GM12878 (cell line): ENCODE data around the gene PRTFDC1. TPM values are rescaled to one million over a fixed set of nuclear protein-coding genes. Genes with fewer than 3 reads are reported as not detected.
A peak's percentile ranks its signal among the peaks of the same experiment; 100 is the strongest.

ENCODE experiments used
- ATAC-seq: fragments of 200-7000 bp; cut with Tn5 transposase; 3 replicates; pipeline ENCODE4 v1.9.1; 2020; ENCODE audit warnings: mild to moderate bottlenecking, moderate library complexity
- BruUV-seq: library from RNA; stranded (reverse); fragments of 400-500 nt; replicated peaks from 2 replicates; lab custom pipeline; 2021; lab: Mats Ljungman, UMichigan
- CTCF ChIA-PET: fragments of 300-600 bp; sonication (Branson Sonifier 250); formaldehyde crosslinking; extraction: SDS; loops from one replicate; lab custom pipeline; 2021; ENCODE audit warnings: inconsistent platforms; lab: Yijun Ruan, JAX
- POLR2A ChIA-PET: fragments of 350-600 bp; formaldehyde crosslinking; extraction: SDS; loops from one replicate; lab custom pipeline; 2021; ENCODE audit warnings: inconsistent platforms; lab: Charles Lee
- RAD21 ChIA-PET: fragments of 300-600 bp; sonication (Branson Sonifier 250); formaldehyde crosslinking; loops from one replicate; lab custom pipeline; 2023; ENCODE audit warnings: antibody characterized with exemption; ENCODE audit not compliant: unreplicated experiment; lab: Charles Lee
- SMC1A ChIA-PET: fragments of 300-600 bp; sonication (Branson Sonifier 250); formaldehyde crosslinking; loops from one replicate; lab custom pipeline; 2023; ENCODE audit not compliant: unreplicated experiment, uncharacterized antibody; lab: Charles Lee
- DNase-seq: peaks from one replicate; pipeline ENCODE4 v3.0.0-alpha.2; 2011; ENCODE audit warnings: low read depth, low spot score
- FAIRE-seq: peaks from 3 replicates; lab custom pipeline; 2011; peaks lifted over from hg19 to GRCh38; lab: Jason Lieb, UNC
- H2AFZ ChIP-seq: 2 replicates; pipeline ENCODE4 v1.6.0; 2011; ENCODE audit warnings: low read depth, low read length, control low read depth; ENCODE audit not compliant: control insufficient read depth
- H3K27ac ChIP-seq: 2 replicates; pipeline ENCODE4 v1.5.1; 2011; ENCODE audit warnings: control low read depth; ENCODE audit not compliant: control insufficient read depth, insufficient read depth
- H3K27me3 ChIP-seq, 2 experiments: replicated peaks in 1 of 2; 2 replicates each; pipeline versions ENCODE4 v1.6.0 to v1.6.1; 2011; ENCODE audit warnings: low read length in 1 of 2; ENCODE audit not compliant: control insufficient read depth in 2 of 2, insufficient read depth in 2 of 2
- H3K36me3 ChIP-seq, 2 experiments: 2 replicates each; pipeline ENCODE4 v1.5.1; 2011; ENCODE audit warnings: low read length in 1 of 2; ENCODE audit not compliant: control insufficient read depth in 2 of 2, insufficient read depth in 2 of 2
- H3K4me1 ChIP-seq: 2 replicates; pipeline ENCODE4 v1.6.1; 2011; ENCODE audit warnings: mild to moderate bottlenecking, low read length, moderate library complexity, mixed read lengths; ENCODE audit not compliant: control insufficient read depth, insufficient read depth
- H3K4me2 ChIP-seq: 2 replicates; pipeline ENCODE4 v1.6.0; 2011; ENCODE audit warnings: control low read depth; ENCODE audit not compliant: control insufficient read depth, insufficient read depth
- H3K4me3 ChIP-seq: fragments of 200-600 bp; sonication (generic); 2 replicates; pipeline ENCODE4 v1.5.1; 2016
- H3K79me2 ChIP-seq: 2 replicates; pipeline ENCODE4 v1.6.0; 2011; ENCODE audit warnings: low read length; ENCODE audit not compliant: control insufficient read depth, insufficient read depth
- H3K9ac ChIP-seq: 2 replicates; pipeline ENCODE4 v1.8.0; 2011; ENCODE audit warnings: low read length, control low read depth, mixed read lengths; ENCODE audit not compliant: control insufficient read depth, insufficient read depth
- H3K9me3 ChIP-seq: replicated peaks from 3 replicates; pipeline ENCODE4 v1.5.1; 2011; ENCODE audit warnings: mild to moderate bottlenecking, low read length; ENCODE audit not compliant: control insufficient read depth, insufficient read depth
- H4K20me1 ChIP-seq: 2 replicates; pipeline ENCODE4 v1.6.0; 2011; ENCODE audit not compliant: control insufficient read depth, insufficient read depth
- BHLHE40 ChIP-seq, 2 experiments: fragments of 450-650 bp in 1 of 2; IDR thresholded peaks; 2 replicates each; pipeline ENCODE4 v1.6.1; 2011 to 2017; ENCODE audit warnings: low read depth in 2 of 2, borderline replicate concordance in 1 of 2, improper control_type of control experiment in 1 of 2, low read length in 1 of 2, mild to moderate bottlenecking in 1 of 2
- CHD2 ChIP-seq: IDR thresholded peaks from 2 replicates; pipeline ENCODE4 v1.6.1; 2011; ENCODE audit warnings: low read depth, low read length, improper control_type of control experiment, borderline replicate concordance
- HDGF ChIP-seq: fragments of 450-650 bp; IDR thresholded peaks from 2 replicates; pipeline ENCODE4 v1.6.1; 2016; ENCODE audit warnings: antibody characterized with exemption
- IKZF1 ChIP-seq: fragments of 450-650 bp; conservative IDR thresholded peaks from 2 replicates; pipeline ENCODE4 v1.6.1; 2017; ENCODE audit warnings: antibody characterized with exemption, mild to moderate bottlenecking
- MEF2B ChIP-seq: fragments of 450-650 bp; IDR thresholded peaks from 2 replicates; pipeline ENCODE4 v1.6.1; 2018; ENCODE audit warnings: mild to moderate bottlenecking, moderate library complexity; ENCODE audit not compliant: partially characterized antibody, poor library complexity, severe bottlenecking
- MTA2 ChIP-seq: fragments of 450-650 bp; IDR thresholded peaks from 2 replicates; pipeline ENCODE4 v1.6.1; 2016; ENCODE audit warnings: low read depth, mild to moderate bottlenecking, moderate library complexity
- MYB ChIP-seq: fragments of 150-350 bp; IDR thresholded peaks from 2 replicates; pipeline ENCODE4 v1.6.1; 2014; ENCODE audit warnings: mild to moderate bottlenecking, low read depth, low read length, borderline replicate concordance
- NFYA ChIP-seq: IDR thresholded peaks from 2 replicates; pipeline ENCODE4 v1.6.1; 2011; ENCODE audit warnings: low read depth, mild to moderate bottlenecking, low read length, improper control_type of control experiment, borderline replicate concordance
- NR2F1 ChIP-seq: fragments of 450-650 bp; conservative IDR thresholded peaks from 2 replicates; pipeline ENCODE4 v1.6.1; 2017; ENCODE audit warnings: mild to moderate bottlenecking
- SIN3A ChIP-seq: IDR thresholded peaks from 2 replicates; pipeline ENCODE4 v1.6.1; 2012; ENCODE audit warnings: low read depth, low read length, improper control_type of control experiment
- WGBS: methylation state at CpG from one replicate; pipeline ENCODE4 v1.1.6; 2016; ENCODE audit warnings: low lambda C conversion rate; ENCODE audit not compliant: insufficient replicate concordance, insufficient coverage; ENCODE audit errors: missing lambda C conversion rate; 5-methylcytosine and 5-hydroxymethylcytosine counted together
- in situ Hi-C: fragments of 300-500 bp; cut with MboI; formaldehyde crosslinking; loops from 9 replicates; pipeline ENCODE4 v1.14.3; 2018; ENCODE audit warnings: mixed read lengths
- intact Hi-C: fragments of 100-400 bp; cut with micrococcal nuclease; formaldehyde crosslinking; loops from one replicate; pipeline ENCODE4 v1.14.2; 2022; ENCODE audit not compliant: unreplicated experiment
- polyA plus RNA-seq, 11 experiments: library from polyadenylated mRNA; depleted of rRNA in 4 of 11; unstranded in 6 of 11; stranded (reverse) in 5 of 11; fragments of >200 nt; fragmentation: Nextera tagmentation in 4 of 11; fragmentation: Illumina TruSeq in 1 of 11; extraction: Ambion mirVana in 4 of 11; extraction: Trizol in 1 of 11; gene quantifications; 1 replicate in 1 of 11; 2 replicates in 10 of 11; pipeline versions ENCODE4 v1.2.1 to v1.2.3, GENCODE V29; 2011 to 2016; ENCODE audit warnings: inconsistent platforms in 2 of 11, missing spikeins in 2 of 11, low read depth in 1 of 11
- total RNA-seq, 4 experiments: library from RNA; depleted of rRNA in 3 of 4; stranded (reverse); fragments of >200 nt in 3 of 4; fragmentation: Illumina TruSeq in 1 of 4; extraction: Trizol in 1 of 4; gene quantifications; 2 replicates each; pipeline versions ENCODE4 v1.2.1 to v1.2.3, GENCODE V29; 2013 to 2021
- TF ChIP-seq, protein P1 (sequence below): fragments of 450-650 bp; formaldehyde crosslinking; IDR thresholded peaks from 2 replicates; pipeline ENCODE4 v1.4.0; 2022; ENCODE audit warnings: mild to moderate bottlenecking, moderate library complexity

The PRTFDC1 gene
- total and polyA plus RNA-seq, 10 of the 15 experiments (the other 5 are each of a cell fraction or from before 2014, with no cell fraction given), result 5.5 to 17.3 (median 11.3) TPM

DNA sequence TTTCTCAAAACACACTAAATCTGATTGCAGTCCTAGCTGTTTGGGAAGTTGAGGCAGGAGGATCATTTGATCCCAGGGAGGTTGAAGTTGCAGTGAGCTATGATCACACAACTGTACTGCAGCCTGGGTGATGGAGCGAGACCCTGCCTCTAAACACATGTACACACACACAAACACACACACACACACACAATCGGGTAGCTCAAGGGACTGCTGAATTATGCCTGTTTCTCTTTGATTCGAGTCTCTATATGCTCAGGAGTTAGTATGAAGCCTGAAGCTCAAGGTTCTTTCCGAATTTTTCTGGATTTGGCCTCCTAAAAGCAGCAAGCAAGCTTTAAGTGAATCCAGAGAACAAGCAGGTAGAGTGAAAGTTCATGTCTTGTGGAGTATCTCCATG lies 22.5 kb downstream of the PRTFDC1 start:
- in situ Hi-C loops, result no loop called here
- RAD21 ChIA-PET, result interaction anchor here (0.9 to 11.4 kb wide), 32 partner anchors 9 to 313 kb away, joined by 3 to 274 read pairs (median 12); partner anchors contain the start of genes ARHGAP21, ENKUR, PRTFDC1 and THNSL1
- H3K27ac ChIP-seq, result no peak overlapping the region; the same call in 1 of the 2 replicates
- H4K20me1 ChIP-seq, result no peaks in the 10 kb centered on the region
- DNase-seq, result no peak
- H3K4me1 ChIP-seq, result peaks cover 6% of the 10 kb centered on the region
- TSS peak; percentile 77 for BruUV-seq
- H3K79me2 ChIP-seq, result no peaks in the 10 kb centered on the region
- no peaks in the 10 kb centered on the region; the same call in 2 of the 3 replicates for H3K9me3 ChIP-seq
- SMC1A ChIA-PET, result interaction anchor here (0.7 to 11.7 kb wide), 42 partner anchors 9 to 313 kb away, joined by 3 to 338 read pairs (median 6); partner anchors contain the start of genes ARHGAP21, ENKUR, PRTFDC1 and THNSL1
- no peak overlapping the region for H3K9ac ChIP-seq
- no peak overlapping the region for H3K4me3 ChIP-seq
- POLR2A ChIA-PET, result interaction anchor here (0.5 to 9.1 kb wide), 33 partner anchors 9 to 282 kb away, joined by 3 to 103 read pairs (median 4); partner anchors contain the start of genes ARHGAP21, ENKUR, PRTFDC1 and THNSL1
- CTCF ChIA-PET, result interaction anchor here (0.8 to 6.0 kb wide), 29 partner anchors 9 to 312 kb away, joined by 3 to 56 read pairs (median 5); partner anchors contain the start of genes ENKUR, PRTFDC1 and THNSL1
- intact Hi-C loops, result loop anchor here (1.0 to 5.0 kb wide), 5 partner anchors 17 to 208 kb away; partner anchors contain the start of gene ARHGAP21
- 35% methylated on average over 4 of the region's 4 CpGs for WGBS
- no peak overlapping the region for H3K4me2 ChIP-seq
- H3K27me3 ChIP-seq, result no peaks in the 10 kb centered on the region
- TF ChIP-seq NR2F1, result no peak
- no peak for TF ChIP-seq NFYA
- TF ChIP-seq HDGF, result 0 out of 2 replicates have a peak, but pooled peaks have one; percentile 51
- no peaks in the 10 kb centered on the region; a peak in 1 of 4 replicates for H3K36me3 ChIP-seq
- no peak for FAIRE-seq
- H2AFZ ChIP-seq, result peak overlapping the region; percentile 34
- peak; percentile 54 for ATAC-seq

DNA sequence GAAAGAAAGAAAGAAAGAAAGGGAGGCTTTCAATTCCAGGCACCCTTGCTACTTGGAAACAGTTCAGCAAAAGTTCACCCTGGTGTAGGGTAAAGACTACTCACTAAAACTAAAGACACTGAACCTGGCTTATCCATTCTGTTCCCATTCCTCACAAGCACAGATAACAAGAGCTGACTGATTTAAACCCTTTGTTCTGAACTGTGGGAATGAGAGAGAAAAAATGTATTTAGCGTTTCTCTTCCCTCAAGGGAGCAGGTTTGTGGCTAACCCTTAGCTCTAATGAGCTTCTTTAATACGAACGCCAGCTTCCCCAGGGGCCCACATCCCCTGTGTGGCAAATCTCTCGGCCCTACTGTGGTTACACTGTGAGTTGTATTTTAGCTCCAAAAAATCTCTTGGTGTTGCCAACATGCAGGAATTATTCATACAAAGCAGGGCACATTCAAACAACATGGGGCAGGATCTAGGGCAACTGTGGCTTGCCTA lies 23.3 kb downstream of the PRTFDC1 start:
- ChIA-PET POLR2A (interaction anchor here (0.5 to 9.1 kb wide), 31 partner anchors 8 to 510 kb away, joined by 3 to 103 read pairs (median 5); partner anchors contain the start of genes ARHGAP21, ENKUR, PRTFDC1 and THNSL1), SMC1A (interaction anchor here (0.7 to 11.7 kb wide), 34 partner anchors 10 to 312 kb away, joined by 3 to 338 read pairs (median 10); partner anchors contain the start of genes ARHGAP21, ENKUR, PRTFDC1 and THNSL1), CTCF (interaction anchor here (0.8 to 6.0 kb wide), 24 partner anchors 8 to 285 kb away, joined by 3 to 56 read pairs (median 6); partner anchors contain the start of genes ENKUR, PRTFDC1 and THNSL1), RAD21 (interaction anchor here (0.7 to 11.4 kb wide), 34 partner anchors 8 to 312 kb away, joined by 3 to 274 read pairs (median 10); partner anchors contain the start of genes ARHGAP21, ENKUR, PRTFDC1 and THNSL1)
- Histone ChIP-seq H3K36me3 (no peaks in the 10 kb centered on the region; a peak in 1 of 4 replicates), H3K9ac (no peak overlapping the region), H3K27ac (no peak overlapping the region), H3K79me2 (no peaks in the 10 kb centered on the region), H3K27me3 (no peaks in the 10 kb centered on the region), H2AFZ (peak overlapping the region; percentile 22; the same call in 1 of the 2 replicates), H3K4me2 (no peak overlapping the region), H3K4me1 (peaks cover 6% of the 10 kb centered on the region), H3K4me3 (no peak overlapping the region), H4K20me1 (no peaks in the 10 kb centered on the region), H3K9me3 (no peaks in the 10 kb centered on the region; the same call in 2 of the 3 replicates)
- in situ Hi-C loops (no loop called here), intact Hi-C loops (loop anchor here (1.0 to 5.0 kb wide), 4 partner anchors 18 to 207 kb away; partner anchors contain the start of gene ARHGAP21)
- peak; percentile 88 for ATAC-seq
- no peak for FAIRE-seq
- peak; percentile 79 for DNase-seq
- 11% methylated on average over 4 of the region's 4 CpGs for whole genome bisulfite sequencing
- no TSS peak for BruUV-seq
- TF ChIP-seq MTA2 (peak; percentile 99), NR2F1 (peak; percentile 80), CHD2 (peak; percentile 14; the same call in 1 of the 2 replicates), MEF2B (peak; percentile 100), IKZF1 (peak; percentile 91), MYB (no peak), BHLHE40 (IDR thresholded peaks at IDR 0.05; ENCODE audit: borderline replicate concordance in 1 of 2, low read depth in 2 of 2, low read length in 1 of 2) (peak in 1 of 2 experiments; percentile 47; a peak in 2 of 4 replicates), SIN3A (no peak)
- TF ChIP-seq, protein P1, sequence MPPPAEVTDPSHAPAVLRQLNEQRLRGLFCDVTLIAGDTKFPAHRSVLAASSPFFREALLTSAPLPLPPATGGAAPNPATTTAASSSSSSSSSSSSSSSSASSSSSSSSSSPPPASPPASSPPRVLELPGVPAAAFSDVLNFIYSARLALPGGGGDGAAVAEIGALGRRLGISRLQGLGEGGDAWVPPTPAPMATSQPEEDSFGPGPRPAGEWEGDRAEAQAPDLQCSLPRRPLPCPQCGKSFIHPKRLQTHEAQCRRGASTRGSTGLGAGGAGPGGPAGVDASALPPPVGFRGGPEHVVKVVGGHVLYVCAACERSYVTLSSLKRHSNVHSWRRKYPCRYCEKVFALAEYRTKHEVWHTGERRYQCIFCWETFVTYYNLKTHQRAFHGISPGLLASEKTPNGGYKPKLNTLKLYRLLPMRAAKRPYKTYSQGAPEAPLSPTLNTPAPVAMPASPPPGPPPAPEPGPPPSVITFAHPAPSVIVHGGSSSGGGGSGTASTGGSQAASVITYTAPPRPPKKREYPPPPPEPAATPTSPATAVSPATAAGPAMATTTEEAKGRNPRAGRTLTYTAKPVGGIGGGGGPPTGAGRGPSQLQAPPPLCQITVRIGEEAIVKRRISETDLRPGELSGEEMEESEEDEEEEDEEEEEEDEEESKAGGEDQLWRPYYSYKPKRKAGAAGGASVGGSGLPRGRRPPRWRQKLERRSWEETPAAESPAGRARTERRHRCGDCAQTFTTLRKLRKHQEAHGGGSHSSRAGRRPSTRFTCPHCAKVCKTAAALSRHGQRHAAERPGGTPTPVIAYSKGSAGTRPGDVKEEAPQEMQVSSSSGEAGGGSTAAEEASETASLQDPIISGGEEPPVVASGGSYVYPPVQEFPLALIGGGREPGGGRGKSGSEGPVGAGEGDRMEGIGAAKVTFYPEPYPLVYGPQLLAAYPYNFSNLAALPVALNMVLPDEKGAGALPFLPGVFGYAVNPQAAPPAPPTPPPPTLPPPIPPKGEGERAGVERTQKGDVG (CRISPR knock-in tag), result no peak
